T-cell (primary cell): ENCODE data around the gene KLF6. TPM values are rescaled to one million over a fixed set of nuclear protein-coding genes. Genes with fewer than 3 reads are reported as not detected.

Experiments
- ATAC-seq, 4 experiments: fragments of 200-7000 bp in 3 of 4; fragments of 150-1000 bp in 1 of 4; cut with Tn5 transposase; replicated peaks in 1 of 4; 1 replicate in 3 of 4; 2 replicates in 1 of 4; pipeline ENCODE4 v1.10.0; 2021; ENCODE audit warnings: moderate library complexity in 3 of 4, mild to moderate bottlenecking in 2 of 4, moderate number of reproducible peaks in 1 of 4
- CTCF ChIA-PET, 2 donors: fragments of 300-600 bp; sonication (Branson Sonifier 250); formaldehyde crosslinking; loops; one replicate each; lab custom pipeline; 2022; ENCODE audit warnings: antibody characterized with exemption in 2 of 2; lab: Charles Lee
- POLR2A ChIA-PET, 2 donors: fragments of 300-600 bp; sonication (Branson Sonifier 250); formaldehyde crosslinking; loops; one replicate each; lab custom pipeline; 2022; ENCODE audit warnings: antibody characterized with exemption in 2 of 2; lab: Charles Lee
- DNase-seq, 35 experiments: peaks; one replicate each; pipeline versions ENCODE4 v3.0.0 to v3.0.0-alpha.2; 2013 to 2023
- H3K27ac ChIP-seq: one replicate; pipeline ENCODE4 v1.5.1; 2013; ENCODE audit warnings: low read length
- H3K27me3 ChIP-seq, 2 experiments: replicated peaks in 1 of 2; 1 replicate in 1 of 2; 2 replicates in 1 of 2; pipeline versions ENCODE4 v1.6.1 to v1.7.0; 2013; ENCODE audit warnings: low read length in 1 of 2, mixed read lengths in 1 of 2; ENCODE audit not compliant: control insufficient read depth in 2 of 2, insufficient read depth in 2 of 2; ENCODE audit errors: extremely low read depth in 1 of 2
- H3K36me3 ChIP-seq, 2 donors: 1 replicate in 1 of 2; 2 replicates in 1 of 2; pipeline versions ENCODE4 v1.6.1 to v1.7.0; 2013; ENCODE audit warnings: low read length in 1 of 2; ENCODE audit not compliant: control insufficient read depth in 2 of 2, insufficient read depth in 1 of 2; ENCODE audit errors: extremely low read depth in 1 of 2
- H3K4me1 ChIP-seq, 2 experiments: 1 replicate in 1 of 2; 2 replicates in 1 of 2; pipeline versions ENCODE4 v1.6.1 to v1.7.0; 2013; ENCODE audit warnings: low read length in 2 of 2, mixed read lengths in 1 of 2; ENCODE audit not compliant: insufficient read depth in 2 of 2, control insufficient read depth in 1 of 2; ENCODE audit errors: extremely low read depth in 1 of 2
- H3K4me3 ChIP-seq, 2 donors: 1 replicate in 1 of 2; 2 replicates in 1 of 2; pipeline versions ENCODE4 v1.5.1 to v1.7.0; 2013; ENCODE audit warnings: mild to moderate bottlenecking in 2 of 2, low read length in 1 of 2, moderate library complexity in 1 of 2; ENCODE audit not compliant: control insufficient read depth in 1 of 2; ENCODE audit errors: extremely low read depth in 1 of 2
- H3K9me3 ChIP-seq: 2 replicates; pipeline ENCODE4 v1.7.0; 2013
- H3K27ac Mint-ChIP-seq, 2 donors: one replicate each; pipeline ENCODE4 v1.8.0; 2020 to 2021; ENCODE audit warnings: mild to moderate bottlenecking in 2 of 2, mixed read lengths in 2 of 2
- H3K27me3 Mint-ChIP-seq, 2 donors: one replicate each; pipeline ENCODE4 v1.8.0; 2021 to 2022; ENCODE audit warnings: mixed read lengths in 2 of 2
- H3K36me3 Mint-ChIP-seq: one replicate; pipeline ENCODE4 v1.8.0; 2021; ENCODE audit warnings: mixed read lengths
- H3K4me1 Mint-ChIP-seq, 3 donors: one replicate each; pipeline ENCODE4 v1.8.0; 2020 to 2022; ENCODE audit warnings: mixed read lengths in 3 of 3, mild to moderate bottlenecking in 1 of 3
- H3K4me3 Mint-ChIP-seq, 3 donors: one replicate each; pipeline ENCODE4 v1.8.0; 2020 to 2022; ENCODE audit warnings: mild to moderate bottlenecking in 3 of 3, mixed read lengths in 3 of 3, moderate library complexity in 3 of 3
- H3K9me3 Mint-ChIP-seq, 3 donors: one replicate each; pipeline ENCODE4 v1.8.0; 2020 to 2022; ENCODE audit warnings: mixed read lengths in 3 of 3
- WGBS: methylation state at CpG from one replicate; pipeline ENCODE4 v1.1.5; 2013; ENCODE audit warnings: missing lambda C conversion rate; ENCODE audit not compliant: insufficient coverage; 5-methylcytosine and 5-hydroxymethylcytosine counted together
- total RNA-seq, 35 experiments: library from RNA in 6 of 35; stranded (reverse) in 6 of 35; fragments of 120-200 nt in 1 of 35; gene quantifications; one replicate each; pipeline versions ENCODE4 v1.2.1 to v1.2.4 and lab custom pipeline; 2013 to 2026

KLF6 gene
- total RNA-seq, 5 donors from 2014 or later (not counting 1 experiment from before 2014, with no cell fraction given) = 285 to 1,180 (median 400) TPM

DNA sequence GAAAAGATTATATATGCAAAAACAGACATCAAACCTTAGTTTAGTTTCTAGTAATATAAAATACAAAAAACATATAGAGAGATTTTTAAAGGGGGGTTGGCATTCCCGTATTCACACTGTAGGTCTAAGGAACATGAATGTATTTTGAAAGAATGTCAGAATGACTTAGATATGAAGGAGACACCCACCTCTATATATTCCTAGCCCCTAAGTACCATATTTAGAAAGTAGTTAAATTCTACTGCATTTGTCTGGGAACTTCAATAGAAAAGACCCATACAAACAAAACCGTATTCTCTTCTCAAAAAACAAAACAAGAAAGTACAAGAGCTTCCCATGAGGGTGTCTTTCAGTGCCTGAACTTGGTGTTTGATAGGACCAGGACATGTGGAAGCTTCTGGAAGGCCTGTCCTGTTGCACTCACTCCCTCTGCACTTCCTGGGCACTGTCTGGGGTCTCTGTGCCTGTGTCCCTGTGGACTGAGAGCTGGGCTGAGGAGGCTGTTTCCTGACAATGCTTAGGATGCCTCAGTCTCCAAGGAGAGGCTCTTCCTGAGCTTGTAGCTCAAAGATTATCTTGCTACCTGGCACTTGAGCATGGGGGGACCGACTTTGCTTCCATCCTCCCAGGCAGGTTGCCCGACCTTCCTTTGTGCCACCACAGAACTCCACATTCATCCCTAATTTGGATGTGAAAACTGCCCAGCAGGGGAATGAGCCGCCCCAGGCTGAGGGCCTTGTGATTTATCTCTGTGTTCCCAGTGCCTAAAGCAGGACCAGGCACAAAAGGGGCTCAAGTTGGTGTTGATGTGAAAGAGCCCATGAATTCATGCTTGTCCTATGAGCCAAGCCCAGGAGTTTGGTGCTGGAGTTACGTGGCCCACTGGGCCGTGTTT is 44.4 kb upstream of the KLF6 start:
- no peaks in the 10 kb centered on the region for H3K27me3 Mint-ChIP-seq
- Histone ChIP-seq H3K36me3 (no peaks in the 10 kb centered on the region), H3K27ac (peak overlapping the region; percentile 85), H3K4me3 (peak overlapping the region; percentile 6 to 35), H3K9me3 (no peaks in the 10 kb centered on the region), H3K27me3 (no peaks in the 10 kb centered on the region), H3K4me1 (peaks cover 6 to 16% of the 10 kb centered on the region in 2 experiments)
- H3K27ac Mint-ChIP-seq = peak overlapping the region; percentile 88 to 91
- DNase-seq (peak in 1 of 35 experiments; percentile 30), ATAC-seq (peak in 2 of 4 experiments; percentile 27 to 44)
- no peaks in the 10 kb centered on the region for H3K36me3 Mint-ChIP-seq
- POLR2A ChIA-PET = interaction anchor here (0.5 to 2.0 kb wide), 15 partner anchors 19 to 106 kb away, joined by 3 to 32 read pairs (median 4); partner anchors contain the start of gene KLF6 (in 2 of the 2)
- peak overlapping the region; percentile 69 to 79 (median 73) for H3K4me3 Mint-ChIP-seq
- H3K4me1 Mint-ChIP-seq = peaks cover 33 to 37% (median 35%) of the 10 kb centered on the region in 3 donors
- 97% methylated on average over 5 of the region's 7 CpGs for WGBS
- no peaks in the 10 kb centered on the region for H3K9me3 Mint-ChIP-seq
- CTCF ChIA-PET = interaction anchor here (0.6 to 1.3 kb wide), 6 partner anchors 12 to 178 kb away, joined by 3 to 7 read pairs (median 3); no protein-coding TSS in a partner anchor

DNA sequence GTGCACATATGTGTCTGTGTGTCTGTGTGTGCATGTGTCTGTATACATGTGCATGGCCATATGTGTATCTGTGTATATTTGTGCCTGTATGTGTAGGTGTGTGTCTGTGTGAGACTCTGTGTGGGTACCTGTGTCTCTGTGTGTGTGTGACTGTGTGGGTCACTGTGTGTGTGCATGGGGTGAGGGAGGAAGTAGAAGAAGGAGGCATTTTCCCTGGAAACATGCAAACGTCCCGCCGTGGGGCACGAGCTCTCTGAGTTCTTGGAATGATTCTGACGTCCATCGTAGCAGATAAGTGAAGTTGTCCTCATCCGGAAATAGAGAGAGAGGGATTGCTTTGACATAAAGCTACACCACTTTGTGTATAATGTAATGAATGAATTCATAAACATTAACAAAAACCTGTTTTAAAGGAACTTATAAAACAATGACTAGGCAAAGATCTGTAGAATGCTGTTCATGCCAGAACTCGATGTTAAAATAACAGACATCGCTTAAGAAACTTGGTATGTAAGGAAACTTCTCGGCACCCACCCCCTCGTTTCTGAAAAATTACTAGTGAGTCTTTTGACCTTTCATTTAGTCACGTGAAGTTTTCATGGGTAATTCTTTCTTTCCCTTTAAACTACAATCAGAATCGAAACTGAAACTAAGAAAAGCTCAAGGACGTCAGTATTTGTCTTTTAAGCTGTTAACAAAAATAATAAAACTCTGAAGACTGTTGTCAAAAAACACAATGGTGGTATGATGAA is 43.6 kb upstream of the KLF6 start:
- DNase-seq (peak in 2 of 35 experiments; percentile 10 to 71), ATAC-seq (peak; percentile 50 to 73 (median 60))
- POLR2A ChIA-PET = interaction anchor here (0.5 to 2.0 kb wide), 15 partner anchors 18 to 107 kb away, joined by 3 to 32 read pairs (median 4); partner anchors contain the start of gene KLF6 (in 2 of the 2)
- CTCF ChIA-PET = interaction anchor here (0.6 to 1.3 kb wide), 8 partner anchors 13 to 441 kb away, joined by 3 to 7 read pairs (median 3); no protein-coding TSS in a partner anchor
- H3K27me3 Mint-ChIP-seq = no peaks in the 10 kb centered on the region
- peak overlapping the region; percentile 85 for H3K27ac ChIP-seq
- H3K4me1 Mint-ChIP-seq = peaks cover 33 to 37% (median 35%) of the 10 kb centered on the region in 3 donors
- peaks cover 6 to 16% of the 10 kb centered on the region in 2 experiments for H3K4me1 ChIP-seq
- no peaks in the 10 kb centered on the region for H3K36me3 ChIP-seq
- peak overlapping the region; percentile 88 to 91 for H3K27ac Mint-ChIP-seq
- H3K36me3 Mint-ChIP-seq = no peaks in the 10 kb centered on the region
- peak overlapping the region; percentile 6 to 35 for H3K4me3 ChIP-seq
- peak overlapping the region; percentile 69 to 79 (median 73) for H3K4me3 Mint-ChIP-seq
- H3K9me3 ChIP-seq = no peaks in the 10 kb centered on the region
- H3K9me3 Mint-ChIP-seq = no peaks in the 10 kb centered on the region
- no peaks in the 10 kb centered on the region for H3K27me3 ChIP-seq
- no CpG with 5 or more reads among the region's 14 CpGs for WGBS

DNA sequence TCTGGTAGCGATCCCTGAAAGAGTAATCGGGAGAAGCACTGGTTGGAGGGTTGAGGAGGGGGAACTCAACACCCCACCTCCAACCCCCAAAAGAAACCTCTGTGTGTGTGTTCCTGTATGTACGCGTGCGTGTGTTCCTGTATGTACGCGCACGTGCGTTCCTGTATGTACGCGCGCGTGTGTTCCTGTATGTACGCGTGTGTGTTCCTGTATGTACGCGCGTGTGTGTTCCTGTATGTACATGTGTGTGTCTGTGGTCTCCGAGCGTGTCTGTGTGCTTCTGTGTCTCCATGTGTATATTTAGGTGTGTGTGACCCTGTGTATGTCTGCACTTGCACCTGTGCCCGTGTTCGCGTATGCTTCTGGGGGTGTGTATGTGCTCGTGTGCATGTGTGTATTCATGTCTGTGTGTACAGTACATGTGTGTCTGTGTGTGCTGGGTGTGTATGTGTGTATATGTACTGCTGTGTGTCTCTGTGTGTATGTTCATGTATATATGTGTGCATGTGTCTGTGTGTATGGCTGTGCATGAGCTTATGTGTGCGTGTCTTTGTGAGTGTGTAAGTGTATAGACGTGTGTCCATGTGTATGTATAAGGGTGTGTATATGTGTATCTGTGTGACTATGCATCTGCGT is 42.9 kb upstream of the KLF6 start:
- no peak for ATAC-seq
- DNase-seq = no peak
- Histone ChIP-seq H3K36me3 (no peaks in the 10 kb centered on the region), H3K4me1 (peaks cover 6 to 16% of the 10 kb centered on the region in 2 experiments), H3K27ac (peak overlapping the region; percentile 85), H3K4me3 (peak overlapping the region in 1 of 2 donors; percentile 35), H3K9me3 (no peaks in the 10 kb centered on the region), H3K27me3 (no peaks in the 10 kb centered on the region)
- CTCF ChIA-PET = interaction anchor here (0.6 to 1.0 kb wide), 2 partner anchors 17 to 442 kb away, joined by 3 read pairs; no protein-coding TSS in a partner anchor
- H3K27ac Mint-ChIP-seq = peak overlapping the region; percentile 88 to 91
- no peaks in the 10 kb centered on the region for H3K27me3 Mint-ChIP-seq
- H3K36me3 Mint-ChIP-seq = no peaks in the 10 kb centered on the region
- POLR2A ChIA-PET = interaction anchor here in 1 of 2 donors (1.3 to 2.0 kb wide), 2 partner anchors 43 to 46 kb away, joined by 4 to 32 read pairs; partner anchors contain the start of gene KLF6
- H3K4me3 Mint-ChIP-seq = peak overlapping the region; percentile 69 to 79 (median 73)
- no peaks in the 10 kb centered on the region for H3K9me3 Mint-ChIP-seq
- peaks cover 32 to 35% (median 33%) of the 10 kb centered on the region in 3 donors for H3K4me1 Mint-ChIP-seq
- WGBS = 98% methylated on average over 25 of the region's 27 CpGs

DNA sequence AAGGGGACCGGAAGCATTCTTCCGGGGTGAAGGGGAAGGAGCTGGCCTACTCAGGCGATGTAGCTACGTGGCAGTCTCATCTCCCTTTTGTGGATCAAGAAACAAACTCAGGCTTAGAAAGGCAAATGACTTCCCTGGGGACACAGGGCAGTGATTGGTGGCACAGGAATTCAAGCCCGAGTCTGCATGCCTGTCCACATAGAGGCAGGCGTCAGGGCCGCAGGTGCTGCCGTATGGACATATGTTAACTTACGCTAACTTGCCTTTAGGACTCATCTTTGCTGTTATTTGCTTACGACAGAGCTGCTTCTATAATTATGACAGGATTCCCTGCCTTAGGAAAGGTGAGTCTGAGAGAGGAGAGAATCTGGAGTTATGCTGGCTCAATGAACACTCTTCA is 42.3 kb upstream of the KLF6 start:
- Histone ChIP-seq H3K9me3 (no peaks in the 10 kb centered on the region), H3K4me3 (no peak overlapping the region), H3K4me1 (peaks cover 6 to 16% of the 10 kb centered on the region in 2 experiments), H3K27ac (no peak overlapping the region), H3K27me3 (no peaks in the 10 kb centered on the region), H3K36me3 (no peaks in the 10 kb centered on the region)
- Mint-ChIP-seq H3K4me1 (peaks cover 26 to 29% (median 27%) of the 10 kb centered on the region in 3 donors), H3K9me3 (no peaks in the 10 kb centered on the region), H3K36me3 (no peaks in the 10 kb centered on the region), H3K27me3 (no peaks in the 10 kb centered on the region), H3K4me3 (peak overlapping the region in 1 of 3 donors; percentile 73), H3K27ac (peak overlapping the region in 1 of 2 donors; percentile 91)
- WGBS = 98% methylated on average over 8 of the region's 10 CpGs
- no peak for DNase-seq
- ATAC-seq = no peak
- CTCF ChIA-PET = interaction anchor here in 1 of 2 donors (0.7 kb wide), 1 partner anchor 24 kb away, joined by 5 read pairs; no protein-coding TSS in a partner anchor
- POLR2A ChIA-PET = interaction anchor here in 1 of 2 donors (0.7 kb wide), 1 partner anchor 21 kb away, joined by 3 read pairs; no protein-coding TSS in a partner anchor

DNA sequence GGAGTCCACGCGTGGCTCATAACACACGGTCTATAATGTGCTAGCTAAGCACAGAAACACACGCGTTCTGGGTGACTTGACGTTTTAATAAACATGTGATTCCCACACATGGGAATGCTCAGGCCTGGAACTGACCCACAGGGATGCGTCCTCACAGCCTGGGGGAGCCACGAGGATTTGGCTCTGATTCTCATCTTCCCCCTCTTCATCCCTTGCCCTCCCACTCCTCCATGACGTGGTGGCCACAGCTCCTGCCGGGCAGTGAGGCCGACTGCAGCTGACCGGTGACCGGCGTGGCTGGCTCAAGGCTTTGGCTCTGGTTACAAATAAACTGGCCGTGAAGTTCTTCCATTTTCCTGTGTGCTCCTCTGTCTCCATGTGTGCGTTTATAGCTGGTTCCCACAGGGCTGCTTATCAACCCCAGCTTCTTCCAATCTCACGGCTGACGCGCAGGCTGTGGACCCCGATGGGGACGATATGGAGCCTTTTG is 40.9 kb upstream of the KLF6 start:
- CTCF ChIA-PET = no interaction called here
- Histone ChIP-seq H3K27me3 (no peaks in the 10 kb centered on the region), H3K4me3 (no peak overlapping the region), H3K4me1 (peaks cover 6 to 16% of the 10 kb centered on the region in 2 experiments), H3K9me3 (no peaks in the 10 kb centered on the region), H3K36me3 (no peaks in the 10 kb centered on the region), H3K27ac (no peak overlapping the region)
- H3K27ac Mint-ChIP-seq = peak overlapping the region in 1 of 2 donors; percentile 47
- no peak for ATAC-seq
- no peak overlapping the region for H3K4me3 Mint-ChIP-seq
- POLR2A ChIA-PET = interaction anchor here in 1 of 2 donors (0.6 kb wide), 1 partner anchor 41 kb away, joined by 3 read pairs; the partner anchor contains the start of gene KLF6
- H3K4me1 Mint-ChIP-seq = peaks cover 26 to 27% (median 26%) of the 10 kb centered on the region in 3 donors
- H3K9me3 Mint-ChIP-seq = no peaks in the 10 kb centered on the region
- no peaks in the 10 kb centered on the region for H3K36me3 Mint-ChIP-seq
- over 99% methylated on average over 17 of the region's 21 CpGs for WGBS
- DNase-seq = no peak
- no peaks in the 10 kb centered on the region for H3K27me3 Mint-ChIP-seq
